LNCAP (cell line): ENCODE measurements around the gene UQCC5.

Source experiments
- TF ChIP-seq, protein P1 (sequence below): fragments of 450-650 bp; IDR thresholded peaks from 2 replicates; pipeline ENCODE4 v1.5.1; 2017; ENCODE audit warnings: mild to moderate bottlenecking

The UQCC5 gene

DNA sequence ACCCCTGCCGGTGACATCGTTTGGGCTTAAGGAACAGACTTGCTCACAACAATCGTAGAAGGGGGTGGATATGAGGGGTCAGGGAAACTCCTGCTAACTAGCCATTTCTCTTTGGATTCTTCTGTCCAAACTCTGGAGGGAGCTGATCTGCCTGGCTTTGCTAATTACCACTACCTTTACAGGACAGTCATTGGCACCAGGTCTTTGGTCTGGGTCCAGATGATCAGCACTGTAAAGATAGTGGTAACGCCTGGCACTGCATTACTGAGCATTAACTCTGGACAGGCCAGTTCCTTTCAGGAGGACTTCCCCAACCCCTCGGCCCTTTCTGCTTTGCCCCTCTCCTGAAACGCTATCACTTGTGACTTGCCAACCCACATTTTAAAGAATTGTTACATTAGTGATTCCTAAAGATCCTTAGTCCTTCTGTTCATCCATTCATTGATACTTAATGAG, 788 bp downstream of the UQCC5 start:
- TF ChIP-seq, protein P1, sequence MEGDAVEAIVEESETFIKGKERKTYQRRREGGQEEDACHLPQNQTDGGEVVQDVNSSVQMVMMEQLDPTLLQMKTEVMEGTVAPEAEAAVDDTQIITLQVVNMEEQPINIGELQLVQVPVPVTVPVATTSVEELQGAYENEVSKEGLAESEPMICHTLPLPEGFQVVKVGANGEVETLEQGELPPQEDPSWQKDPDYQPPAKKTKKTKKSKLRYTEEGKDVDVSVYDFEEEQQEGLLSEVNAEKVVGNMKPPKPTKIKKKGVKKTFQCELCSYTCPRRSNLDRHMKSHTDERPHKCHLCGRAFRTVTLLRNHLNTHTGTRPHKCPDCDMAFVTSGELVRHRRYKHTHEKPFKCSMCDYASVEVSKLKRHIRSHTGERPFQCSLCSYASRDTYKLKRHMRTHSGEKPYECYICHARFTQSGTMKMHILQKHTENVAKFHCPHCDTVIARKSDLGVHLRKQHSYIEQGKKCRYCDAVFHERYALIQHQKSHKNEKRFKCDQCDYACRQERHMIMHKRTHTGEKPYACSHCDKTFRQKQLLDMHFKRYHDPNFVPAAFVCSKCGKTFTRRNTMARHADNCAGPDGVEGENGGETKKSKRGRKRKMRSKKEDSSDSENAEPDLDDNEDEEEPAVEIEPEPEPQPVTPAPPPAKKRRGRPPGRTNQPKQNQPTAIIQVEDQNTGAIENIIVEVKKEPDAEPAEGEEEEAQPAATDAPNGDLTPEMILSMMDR, result no peak

DNA sequence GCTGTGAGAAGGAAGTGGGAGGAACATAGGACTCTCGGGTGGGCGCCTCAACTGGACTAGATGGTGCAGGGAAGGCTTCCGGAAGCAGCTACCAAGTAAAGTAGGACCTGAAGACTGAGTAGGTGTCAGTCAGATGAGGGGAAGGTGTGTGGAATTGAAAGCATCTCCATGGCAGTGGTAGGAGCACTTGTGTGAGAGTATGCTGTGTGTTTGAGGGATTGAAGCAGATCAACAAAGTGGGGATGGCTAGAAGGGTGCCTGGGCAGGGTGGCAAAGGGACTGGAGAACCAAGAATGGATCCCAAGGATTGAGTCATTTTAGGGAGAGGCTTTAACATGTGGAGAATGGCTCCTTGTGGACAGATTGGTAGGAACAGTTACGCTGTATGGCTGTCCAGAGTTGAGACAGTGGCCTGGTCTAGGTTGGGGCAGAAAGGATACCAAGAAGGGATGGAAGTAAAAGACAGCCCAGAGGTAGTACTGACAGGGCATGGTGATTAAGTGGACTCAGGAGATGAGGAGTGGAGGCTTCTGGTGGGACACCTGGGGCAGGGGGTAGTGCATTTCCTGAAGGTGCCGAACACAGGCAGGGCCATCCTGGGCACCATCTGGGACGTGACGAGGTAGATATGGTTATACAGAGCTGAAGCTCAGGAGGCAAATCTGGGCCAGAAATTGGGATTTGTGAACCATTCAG, 1.5 kb downstream of the UQCC5 start:
- TF ChIP-seq, protein P1, result no peak

DNA sequence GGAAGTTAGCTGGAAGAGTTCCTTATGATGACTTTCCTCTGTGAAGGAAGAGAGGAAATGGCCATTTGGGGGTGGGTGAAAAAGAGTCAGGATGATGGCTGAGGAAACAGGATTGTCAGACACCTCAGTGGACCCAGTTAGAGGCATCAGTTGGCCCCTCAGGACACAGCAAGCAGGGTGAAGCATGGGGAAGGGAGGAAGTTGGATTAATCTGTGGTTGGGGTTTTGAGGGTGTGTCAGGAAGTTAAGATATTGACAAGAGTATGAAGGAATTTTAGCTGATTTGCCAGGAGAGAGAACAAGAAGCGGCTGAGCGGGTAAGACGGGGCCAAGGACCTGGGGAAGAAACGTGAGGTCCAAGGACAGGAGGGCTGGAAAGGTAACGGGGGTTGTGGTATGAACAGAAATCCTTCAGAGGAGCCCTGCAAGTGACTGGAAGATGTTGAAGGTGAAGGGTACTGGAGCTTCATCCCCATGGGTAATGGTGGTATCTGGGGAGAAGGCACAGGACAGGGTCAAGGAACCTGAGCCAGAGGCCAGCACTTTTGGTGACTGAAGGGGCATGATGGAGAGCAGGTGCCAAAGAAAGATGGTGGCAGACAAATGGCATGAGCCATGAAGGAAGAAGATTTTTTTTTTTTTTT, 2.7 kb downstream of the UQCC5 start:
- TF ChIP-seq, protein P1, result no peak

DNA sequence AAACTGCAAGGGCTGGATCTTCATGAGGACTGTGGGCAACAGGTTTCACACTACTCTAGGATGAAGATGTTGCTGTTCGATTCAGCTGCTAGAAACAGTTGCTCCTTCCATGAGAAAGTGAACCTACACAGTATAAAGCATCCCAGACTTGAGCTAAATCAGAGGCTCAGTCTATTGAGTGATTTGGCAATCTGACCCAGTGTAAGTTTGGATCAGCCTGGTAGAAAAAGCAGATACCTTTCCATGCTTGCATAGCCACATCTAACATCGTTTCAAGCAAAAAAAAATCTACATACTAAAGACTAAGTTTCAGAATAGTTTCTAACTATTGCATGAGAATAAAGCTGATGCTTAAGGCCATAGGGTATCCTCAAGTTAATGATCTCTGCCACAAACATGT, 4.6 kb downstream of the UQCC5 start:
- TF ChIP-seq, protein P1, result no peak

DNA sequence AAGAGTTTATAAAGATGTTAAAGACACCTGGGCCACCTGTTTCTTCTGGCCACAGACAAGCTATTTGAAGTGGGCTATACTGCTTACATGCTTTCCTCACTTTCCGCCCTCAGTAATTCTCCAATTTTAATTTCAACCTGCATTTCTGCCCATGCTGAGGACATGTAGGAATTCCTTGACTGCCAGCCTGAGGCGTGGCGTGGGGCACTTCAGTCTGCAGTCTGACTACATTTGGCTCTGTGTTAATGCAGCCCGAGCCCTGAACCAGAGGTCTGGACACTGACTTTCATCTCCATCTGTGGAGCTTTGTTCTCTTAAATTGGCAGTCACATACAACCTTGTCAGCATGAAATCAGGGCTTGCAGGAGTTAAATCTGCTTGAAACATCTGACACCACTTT, 8.5 kb downstream of the UQCC5 start:
- TF ChIP-seq, protein P1, result no peak

DNA sequence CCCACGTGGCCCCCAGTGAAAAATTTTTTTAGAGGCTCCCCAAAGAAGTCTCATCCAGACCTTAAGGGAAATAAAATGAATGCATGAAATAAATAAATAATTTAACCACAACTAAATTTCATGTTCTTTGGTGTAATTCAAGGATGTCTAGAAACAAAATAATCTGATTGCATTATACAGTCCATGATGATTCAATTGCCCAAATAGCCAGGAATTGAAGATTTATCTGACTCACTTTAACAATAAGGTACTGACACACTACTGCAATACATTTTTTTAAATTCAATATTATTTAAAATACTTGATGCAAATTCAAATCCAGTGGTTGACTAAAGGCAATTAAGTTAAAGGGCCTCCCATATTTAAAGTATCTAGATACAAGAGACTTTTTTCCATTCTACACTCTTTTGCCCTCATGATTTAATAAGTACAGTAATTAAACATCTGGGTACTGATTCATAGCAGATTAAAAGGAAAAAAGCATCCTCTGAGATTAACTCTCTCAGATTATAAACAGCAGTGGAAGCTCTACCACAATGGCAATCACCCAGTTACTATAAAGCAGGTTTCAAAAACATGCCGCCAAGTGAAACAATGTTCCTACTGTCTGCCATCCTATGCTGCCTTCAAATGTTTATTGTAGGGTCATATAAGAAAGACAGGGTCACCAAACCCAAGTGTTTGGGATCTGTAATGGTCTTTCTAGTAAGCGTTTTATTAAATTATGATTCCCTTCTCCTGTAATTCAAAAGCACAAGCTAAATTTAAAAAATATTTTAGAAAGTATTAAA, 9.9 kb downstream of the UQCC5 start:
- TF ChIP-seq, protein P1, result no peak

DNA sequence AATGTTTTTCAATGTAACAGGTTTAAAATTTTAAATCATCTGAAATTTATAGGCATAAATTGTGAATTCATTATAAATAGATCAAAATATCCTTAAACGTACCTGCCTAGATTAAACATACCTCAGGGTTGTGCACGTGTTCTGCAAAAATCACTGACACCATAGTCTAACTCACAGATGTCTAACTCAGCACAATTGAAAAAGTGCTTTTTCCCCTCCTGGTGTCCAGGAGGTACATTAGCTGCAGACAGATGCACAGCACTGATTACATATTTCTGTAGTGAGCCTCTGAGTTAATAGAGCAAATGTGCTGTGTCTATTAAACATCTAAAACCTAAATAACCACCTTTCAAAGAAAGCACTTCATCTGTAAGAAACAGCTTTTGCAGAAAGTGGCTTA, 10.7 kb downstream of the UQCC5 start:
- TF ChIP-seq, protein P1, result no peak
